GM18508 (cell line): Measurements from ENCODE around the gene ATG9A.

Experiments used
- ATAC-seq: cut with Tn5 transposase; IDR thresholded peaks from one replicate; pipeline ENCODE4 v1.9.1; 2021; ENCODE audit warnings: moderate number of reproducible peaks; ENCODE audit not compliant: insufficient read depth, unreplicated experiment

The ATG9A gene

DNA sequence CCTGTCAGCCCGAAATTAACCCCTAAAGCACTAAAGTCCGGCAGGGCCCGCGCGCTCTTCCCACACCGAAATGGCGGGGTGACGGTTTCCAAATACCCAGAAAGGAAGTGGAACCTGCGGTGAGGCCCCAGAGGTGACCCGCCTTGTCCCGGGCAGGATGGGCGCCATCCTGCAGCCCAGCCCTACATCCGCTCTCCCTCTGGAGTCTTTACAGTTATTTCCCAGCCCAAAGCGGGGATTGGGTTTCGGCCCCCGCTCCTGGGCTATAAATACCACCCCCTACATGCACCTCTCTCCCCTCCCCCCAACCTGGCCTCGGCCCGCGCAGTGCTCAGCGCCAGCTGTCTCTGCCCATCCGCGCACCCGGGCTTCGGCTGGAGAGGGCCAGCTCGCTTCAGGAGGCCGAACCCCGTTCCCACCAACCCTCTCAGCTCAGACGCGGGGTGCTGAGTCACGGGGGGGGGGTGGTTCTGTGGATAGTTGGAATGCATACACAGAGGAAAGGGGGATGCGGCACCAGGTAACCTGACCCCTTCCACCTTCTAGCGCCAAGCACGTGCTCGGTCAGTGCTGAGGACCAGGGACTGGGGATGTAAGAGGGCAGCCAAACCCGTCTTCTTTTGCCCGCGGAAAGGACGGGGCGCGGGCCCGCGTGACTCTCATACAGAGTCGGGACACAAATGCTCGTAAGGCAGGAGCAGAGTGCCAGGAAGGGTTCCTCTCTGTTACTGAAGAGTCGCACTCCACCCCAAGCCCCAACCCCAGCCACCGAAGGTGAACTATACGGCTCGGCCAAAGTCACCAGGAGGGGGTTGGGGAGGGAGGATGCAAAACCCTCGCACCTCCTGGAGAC is 23.7 kb upstream of the ATG9A start, which contains the start of gene TUBA4B:
TUBA4B (plus strand) TSS at position 344 of the 853 bp plus-strand sequence; CDS start at position 509, 165 bp downstream.
- no peak for ATAC-seq

DNA sequence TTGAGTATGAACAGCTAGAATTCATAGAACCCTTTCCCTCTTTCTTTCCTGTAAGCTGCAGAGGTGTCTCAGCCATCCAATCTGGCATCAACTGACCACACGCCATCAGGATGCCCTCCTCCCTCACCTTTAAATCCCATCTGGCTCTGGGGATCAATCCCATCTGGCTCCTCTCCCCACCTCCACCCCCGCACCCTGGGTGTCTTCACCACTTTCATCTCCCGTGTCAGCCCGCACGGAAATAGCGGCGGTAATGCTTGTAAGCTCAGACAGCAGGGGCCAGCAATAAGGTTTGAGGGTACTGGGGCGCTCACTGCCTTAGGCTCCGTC is 23.1 kb upstream of the ATG9A start:
- ATAC-seq = no peak

DNA sequence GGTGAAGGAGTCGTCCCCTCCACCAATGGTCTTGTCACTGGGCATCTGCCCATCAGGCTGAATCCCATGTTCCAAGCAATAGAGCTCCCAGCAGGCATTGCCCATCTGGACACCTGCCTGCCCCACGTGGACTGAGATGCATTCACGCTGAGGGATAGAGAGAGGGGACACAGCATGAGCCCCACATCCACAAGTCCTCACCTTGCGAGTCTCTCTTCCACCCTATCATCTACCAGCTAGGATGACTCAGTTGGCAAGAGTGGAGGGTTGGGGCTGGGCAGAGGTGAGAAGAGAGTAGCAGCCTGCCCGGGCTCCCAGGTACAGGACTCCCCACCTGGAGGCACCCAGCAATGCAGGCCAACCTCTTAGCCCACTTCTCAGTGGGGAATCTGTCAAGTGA is 22.6 kb upstream of the ATG9A start:
- no peak for ATAC-seq

DNA sequence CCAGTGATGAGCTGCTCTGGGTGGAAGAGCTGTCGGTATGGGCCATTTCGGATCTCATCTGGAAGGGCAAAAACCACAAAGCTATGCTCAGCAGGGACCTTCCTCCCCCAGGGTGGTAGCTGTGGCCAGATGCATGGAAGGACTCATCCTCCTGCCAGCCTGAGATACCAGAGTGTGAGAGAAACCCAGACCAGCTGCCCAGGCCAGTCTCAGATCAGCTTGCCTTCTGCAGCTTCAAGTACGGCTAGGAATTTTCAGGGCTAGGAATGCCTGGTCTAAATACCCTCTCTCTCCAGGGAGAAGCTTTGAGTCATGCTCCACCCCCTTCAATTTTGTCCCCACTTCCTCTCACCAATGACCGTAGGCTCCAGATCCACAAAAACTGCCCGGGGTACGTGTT is 22.2 kb upstream of the ATG9A start:
- ATAC-seq = no peak

DNA sequence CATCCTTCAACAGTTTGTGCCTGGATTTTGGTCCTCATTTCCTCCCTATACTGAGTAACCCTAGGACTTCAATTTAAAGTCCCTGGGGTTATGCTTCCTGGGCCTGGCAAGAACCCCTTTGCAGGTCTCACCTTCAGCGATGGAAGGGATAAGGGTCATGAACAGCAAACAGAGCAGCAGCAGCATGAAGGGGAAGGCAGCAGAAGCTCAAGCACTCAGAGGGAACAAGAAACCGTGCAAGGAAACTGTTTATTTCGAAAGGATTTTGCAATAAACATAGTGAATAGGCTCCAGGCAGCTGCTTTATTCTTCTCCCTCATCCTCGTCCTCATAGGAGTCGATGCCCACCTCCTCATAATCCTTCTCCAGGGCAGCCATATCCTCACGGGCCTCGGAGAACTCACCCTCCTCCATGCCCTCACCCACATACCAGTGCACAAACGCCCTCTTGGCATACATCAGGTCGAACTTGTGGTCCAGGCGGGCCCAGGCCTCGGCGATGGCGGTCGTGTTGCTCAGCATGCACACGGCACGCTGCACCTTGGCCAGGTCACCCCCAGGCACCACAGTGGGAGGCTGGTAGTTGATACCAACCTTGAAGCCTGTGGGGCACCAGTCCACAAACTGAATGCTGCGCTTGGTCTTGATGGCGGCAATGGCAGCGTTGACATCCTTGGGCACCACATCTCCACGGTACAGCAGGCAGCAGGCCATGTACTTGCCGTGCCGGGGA is 20.8 kb upstream of the ATG9A start:
- ATAC-seq = no peak

DNA sequence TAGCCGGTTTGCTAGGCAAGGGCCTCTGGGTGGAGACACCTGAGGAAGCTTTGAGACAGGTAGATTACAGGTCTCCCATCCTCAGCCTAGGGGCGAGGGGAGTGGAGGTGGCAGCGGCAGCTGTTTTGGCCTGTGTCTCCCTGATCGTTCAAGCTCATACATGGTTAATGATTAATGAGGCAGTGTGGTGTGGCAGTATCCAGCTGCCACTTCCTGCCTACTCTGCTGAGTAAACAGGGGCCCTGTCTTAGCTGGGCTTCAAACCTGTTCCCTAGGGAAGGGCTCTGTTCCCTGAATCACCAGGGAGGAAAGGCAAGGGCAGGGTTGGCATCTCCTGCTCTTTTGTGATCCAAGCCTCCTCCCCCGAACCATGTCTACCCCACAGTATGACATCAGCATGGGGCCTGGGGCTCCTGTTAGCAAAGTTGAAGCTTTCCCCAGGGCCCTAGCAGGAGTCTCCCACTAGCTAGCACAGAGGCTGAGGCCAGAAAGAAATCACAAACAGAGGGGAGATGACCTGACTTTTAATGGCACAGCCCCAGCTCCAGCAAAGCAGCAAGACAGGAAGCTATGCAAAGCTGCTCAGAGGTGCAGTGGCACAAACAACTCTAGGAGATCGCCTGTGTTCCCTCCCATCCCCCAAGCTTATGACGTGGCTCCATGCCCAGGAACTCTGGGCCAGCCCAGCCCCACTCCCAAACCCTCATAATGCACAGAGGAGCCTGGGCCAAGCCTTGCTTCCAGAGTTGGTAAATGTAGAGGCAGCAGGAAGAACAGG is 20.0 kb upstream of the ATG9A start:
- ATAC-seq = peak; percentile 40

DNA sequence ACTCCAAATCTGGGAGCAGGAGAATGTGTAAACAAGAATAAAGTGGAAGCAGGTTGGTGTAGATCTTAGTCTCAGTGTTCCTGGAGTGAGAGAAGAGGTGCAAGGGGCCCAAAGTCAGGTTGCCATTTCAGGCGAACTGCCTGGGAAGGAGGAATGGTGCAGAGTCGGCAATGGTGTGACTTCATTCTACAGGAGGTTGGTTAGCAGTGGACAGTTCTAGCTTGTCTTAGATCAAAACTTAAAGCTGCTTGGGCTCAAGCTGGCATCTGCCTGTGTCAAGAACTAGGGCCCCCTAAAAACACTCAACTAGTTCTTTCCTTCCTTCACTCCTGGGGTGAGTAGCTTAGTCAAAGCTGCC is 19.4 kb upstream of the ATG9A start:
- ATAC-seq = no peak

DNA sequence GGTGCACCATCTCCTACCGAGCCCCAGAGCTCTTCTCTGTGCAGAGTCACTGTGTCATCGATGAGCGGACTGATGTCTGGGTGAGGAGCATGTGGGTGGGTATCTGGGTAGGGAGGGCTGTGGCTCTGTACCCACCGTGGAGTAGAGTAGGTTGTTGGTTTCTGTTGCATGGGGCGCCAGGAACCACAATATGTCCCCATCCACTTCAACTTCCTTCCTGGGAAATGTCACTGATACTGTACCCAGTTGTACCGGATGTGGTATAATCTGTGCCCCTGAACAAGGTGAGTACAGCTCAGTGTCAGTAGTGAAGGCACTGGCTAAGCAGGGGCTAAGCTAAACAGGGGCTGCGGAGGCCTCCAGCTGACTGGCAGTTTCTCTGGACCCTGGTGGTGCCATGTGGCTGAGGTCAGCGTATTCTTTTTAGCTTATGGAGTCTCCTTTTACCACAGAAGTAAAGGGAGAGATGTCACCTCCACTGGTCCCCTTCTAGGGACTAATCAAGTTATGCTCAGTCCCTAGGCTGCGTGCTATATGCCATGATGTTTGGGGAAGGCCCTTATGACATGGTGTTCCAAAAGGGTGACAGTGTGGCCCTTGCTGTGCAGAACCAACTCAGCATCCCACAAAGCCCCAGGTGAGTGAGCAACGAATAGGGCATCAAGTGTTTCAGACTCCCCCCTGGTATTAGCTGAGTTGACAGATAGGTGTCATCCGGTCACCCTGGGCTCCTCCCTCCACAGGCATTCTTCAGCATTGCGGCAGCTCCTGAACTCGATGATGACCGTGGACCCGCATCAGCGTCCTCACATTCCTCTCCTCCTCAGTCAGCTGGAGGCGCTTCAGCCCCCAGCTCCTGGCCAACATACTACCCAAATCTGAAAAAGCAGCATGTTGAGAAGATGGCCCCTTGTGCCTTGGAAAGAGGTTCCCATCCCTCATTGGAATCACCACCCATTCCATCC is 18.5 kb upstream of the ATG9A start:
- ATAC-seq = no peak

DNA sequence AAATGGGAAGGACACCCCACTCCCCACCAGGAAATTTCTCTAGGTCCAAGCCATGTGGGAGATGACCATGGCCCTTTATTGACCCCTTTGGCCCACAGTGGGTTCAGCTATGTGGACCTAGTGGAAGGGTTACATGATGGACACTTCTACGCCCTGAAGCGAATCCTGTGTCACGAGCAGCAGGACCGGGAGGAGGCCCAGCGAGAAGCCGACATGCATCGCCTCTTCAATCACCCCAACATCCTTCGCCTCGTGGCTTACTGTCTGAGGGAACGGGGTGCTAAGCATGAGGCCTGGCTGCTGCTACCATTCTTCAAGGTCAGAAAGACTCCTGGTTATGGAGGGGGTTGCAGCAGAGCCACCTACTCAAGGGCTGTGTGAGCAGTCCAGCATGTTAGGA is 17.1 kb upstream of the ATG9A start:
- no peak for ATAC-seq

DNA sequence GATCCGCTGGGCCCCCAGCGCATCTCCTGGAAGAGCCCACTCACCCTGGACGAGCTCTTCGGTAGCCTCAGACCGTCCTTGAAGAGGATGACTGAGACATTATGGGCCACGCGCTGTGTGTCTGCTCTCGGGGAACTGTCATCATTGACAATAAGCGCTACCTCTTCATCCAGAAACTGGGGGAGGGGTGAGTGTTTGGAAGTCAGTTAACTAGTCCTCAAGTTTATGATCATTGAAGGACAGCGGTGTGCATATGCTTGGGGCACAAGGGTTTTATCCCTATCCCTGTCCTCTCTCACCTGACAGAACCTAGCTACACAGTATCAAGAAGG is 16.4 kb upstream of the ATG9A start:
- ATAC-seq = no peak

DNA sequence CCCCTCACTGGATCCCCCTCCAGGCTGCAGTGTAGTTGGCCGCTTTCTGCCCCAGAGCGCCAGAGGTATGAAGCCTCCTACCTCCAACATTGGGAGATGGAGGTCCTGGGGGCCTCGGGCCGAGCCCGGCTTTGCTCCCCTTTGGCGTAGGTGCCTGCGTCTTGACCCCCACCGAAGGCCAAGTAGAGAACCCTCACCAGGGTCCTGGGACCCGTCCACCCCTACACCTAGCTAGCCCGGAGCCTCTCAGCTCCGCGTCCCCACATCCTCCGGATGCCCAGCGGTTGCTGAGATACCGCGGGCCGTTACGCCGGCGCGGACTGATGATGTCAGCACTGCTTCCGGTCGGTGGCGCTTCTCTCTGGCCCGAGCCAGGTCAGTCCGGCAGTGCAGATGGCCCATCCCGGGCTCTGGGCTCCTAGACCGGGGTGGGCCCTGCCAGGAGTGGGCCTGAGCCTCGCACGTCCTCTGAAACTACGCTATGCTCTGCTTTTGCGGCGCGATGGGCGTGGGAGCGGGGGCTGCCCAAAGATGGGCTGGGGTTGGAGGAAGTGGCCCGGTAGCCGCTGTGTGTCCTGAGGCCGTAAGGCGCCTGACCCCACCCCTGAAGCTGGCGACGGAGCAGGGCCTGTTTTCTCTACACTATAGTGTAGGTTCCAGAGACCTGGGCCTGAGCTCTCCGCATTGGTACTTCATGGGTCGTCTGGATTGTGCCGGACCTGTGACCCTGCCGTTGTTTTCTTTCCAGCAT is 15.9 kb upstream of the ATG9A start, which contains the start of the genes GLB1L and STK16:
GLB1L (minus strand) TSS at position 297 of the 751 bp plus-strand sequence. CDS start 1,871 bp downstream, outside the sequence.
STK16 (plus strand) TSS at position 332 of the 751 bp plus-strand sequence. CDS start 521 bp downstream, outside the sequence.
- ATAC-seq = peak; percentile 41

DNA sequence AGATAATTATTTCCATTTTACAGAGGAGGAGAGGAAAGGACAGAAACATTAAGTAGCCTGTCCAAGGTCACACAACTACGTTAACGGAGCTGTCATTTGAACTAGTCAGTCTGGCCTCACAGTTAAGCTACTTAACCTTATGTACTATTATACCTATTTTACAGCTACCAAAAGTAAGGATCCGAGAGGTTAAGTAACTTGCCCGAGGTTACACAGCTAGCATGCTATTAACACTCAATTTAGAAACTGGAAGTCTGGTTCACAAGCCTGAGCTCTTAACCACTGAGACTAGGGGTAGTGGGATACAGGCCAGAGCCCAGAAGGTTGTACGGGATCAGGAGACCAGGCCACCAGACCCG is 15.3 kb upstream of the ATG9A start:
- ATAC-seq = no peak

DNA sequence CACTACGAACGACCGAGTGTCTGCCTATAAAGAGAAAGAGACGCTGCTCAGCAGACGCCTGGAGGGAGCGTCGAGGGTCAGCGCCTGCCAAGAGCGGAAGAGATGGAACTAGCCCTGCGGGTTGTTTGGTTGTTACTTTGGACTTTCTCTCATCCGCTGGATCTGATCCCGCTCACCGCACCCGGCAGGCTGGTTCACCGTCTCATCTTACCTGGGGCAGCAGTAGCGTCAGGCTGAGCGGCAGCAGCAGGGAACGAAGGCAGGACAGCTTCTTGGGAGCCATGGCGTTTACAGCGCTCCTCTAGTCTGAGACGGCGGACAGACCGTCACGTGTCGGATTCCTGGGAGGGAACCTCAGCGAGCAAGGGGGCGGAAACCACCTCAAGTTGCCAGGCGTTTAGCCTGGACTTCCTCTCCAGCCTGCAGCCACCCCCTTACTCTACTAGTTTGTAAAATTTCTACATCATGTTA is 13.9 kb upstream of the ATG9A start:
- ATAC-seq = no peak

DNA sequence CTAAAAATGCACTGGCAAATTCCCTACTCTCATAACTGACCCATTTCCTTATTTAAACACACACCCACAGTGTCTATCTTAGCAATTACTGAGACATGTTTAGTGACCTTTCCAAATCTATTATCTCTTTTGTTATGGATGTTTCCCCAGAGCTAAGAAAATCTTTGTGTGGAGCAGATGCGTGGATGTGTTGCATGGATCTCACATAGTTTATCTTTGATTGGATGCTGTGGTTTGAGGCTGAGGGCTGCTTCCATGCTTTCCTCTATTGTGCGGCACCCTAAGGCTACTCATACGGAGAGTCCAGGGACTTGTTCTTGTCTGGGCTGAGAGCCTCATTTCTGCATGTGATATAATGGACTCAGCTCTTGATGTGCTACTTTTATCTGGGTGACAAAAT is 4.9 kb upstream of the ATG9A start:
- ATAC-seq = no peak

DNA sequence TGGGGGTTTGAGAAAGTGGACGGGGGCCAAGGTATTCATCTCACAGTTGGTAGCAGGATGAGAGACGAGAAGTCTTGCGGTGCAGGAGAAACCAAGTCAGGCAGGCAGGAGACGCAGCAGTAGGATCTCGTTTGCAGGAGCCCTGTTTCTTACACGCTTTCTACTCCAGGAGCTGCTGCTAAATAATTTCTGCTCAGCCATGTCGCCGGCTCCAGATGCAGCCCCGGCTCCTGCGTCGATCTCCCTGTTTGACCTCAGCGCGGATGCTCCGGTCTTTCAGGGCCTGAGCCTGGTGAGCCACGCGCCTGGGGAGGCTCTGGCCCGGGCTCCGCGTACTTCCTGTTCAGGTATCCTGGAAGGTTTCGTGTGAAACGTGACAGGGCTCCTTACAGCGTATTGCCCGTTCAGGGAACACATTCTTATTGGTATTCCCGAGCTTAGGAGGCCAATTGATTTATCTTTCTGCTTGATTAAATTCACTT is 664 bp upstream of the ATG9A start:
- ATAC-seq = no peak

DNA sequence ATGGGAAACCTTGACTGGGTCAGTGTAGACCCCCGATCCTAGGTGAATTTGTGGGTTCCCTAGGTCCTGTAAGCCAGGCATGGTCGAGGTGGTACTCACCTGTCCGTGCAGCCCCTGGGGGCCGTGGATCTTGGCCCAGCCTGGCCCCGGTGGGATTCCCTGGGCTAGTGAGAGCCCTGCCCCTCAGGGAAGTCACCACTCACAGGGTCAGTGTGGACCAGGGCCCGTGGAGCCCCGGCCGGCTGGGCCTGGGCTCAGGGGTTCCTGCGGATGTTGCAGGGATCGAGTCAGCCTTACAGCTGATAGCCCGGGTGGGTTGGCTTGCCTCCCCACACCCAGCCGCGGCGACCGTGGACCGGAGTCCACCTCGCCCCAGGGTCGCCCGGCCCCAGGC is 528 bp downstream of the ATG9A start:
- no peak for ATAC-seq

DNA sequence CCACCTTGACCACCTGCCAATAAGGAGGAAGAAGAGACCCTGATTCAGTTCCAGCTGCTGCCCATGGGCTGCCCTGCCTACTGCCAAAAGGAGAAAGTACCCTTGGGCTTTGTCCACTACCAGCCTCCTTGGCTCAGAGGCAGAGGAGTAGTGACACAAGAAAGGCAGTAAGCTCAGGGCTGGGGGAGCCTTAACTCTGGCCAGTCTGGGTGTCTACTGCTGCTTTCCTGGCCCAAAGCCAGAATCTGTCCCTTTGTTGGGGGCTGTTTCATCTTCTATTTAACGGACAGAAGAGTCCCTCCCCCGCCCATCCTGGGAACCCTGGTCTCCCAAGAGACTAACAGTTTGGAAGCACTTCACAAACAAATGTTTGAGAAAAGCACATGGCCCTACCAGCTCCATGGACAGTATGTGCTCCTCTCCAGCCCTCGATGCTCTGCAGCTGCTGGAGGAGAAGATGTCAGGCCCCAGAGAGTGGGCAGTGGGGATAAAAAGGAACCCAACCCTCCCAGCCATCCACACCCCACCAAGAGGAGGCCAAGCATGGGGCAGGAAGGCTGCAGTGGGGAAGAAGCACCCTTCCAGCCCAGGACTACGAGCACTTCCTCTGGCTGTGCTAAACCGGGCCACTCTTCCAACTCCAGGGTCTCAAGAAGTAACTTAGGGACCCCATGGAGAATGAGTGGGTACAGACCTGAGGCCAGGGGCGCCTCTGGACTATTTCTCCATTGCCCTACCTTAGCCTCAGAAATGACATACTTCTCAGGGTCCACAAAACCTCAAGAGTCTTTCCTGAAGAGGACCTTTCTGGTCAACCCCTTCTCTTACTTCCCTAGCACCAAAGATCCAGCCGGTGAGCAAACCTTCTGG is 1.2 kb downstream of the ATG9A start:
- ATAC-seq = no peak

DNA sequence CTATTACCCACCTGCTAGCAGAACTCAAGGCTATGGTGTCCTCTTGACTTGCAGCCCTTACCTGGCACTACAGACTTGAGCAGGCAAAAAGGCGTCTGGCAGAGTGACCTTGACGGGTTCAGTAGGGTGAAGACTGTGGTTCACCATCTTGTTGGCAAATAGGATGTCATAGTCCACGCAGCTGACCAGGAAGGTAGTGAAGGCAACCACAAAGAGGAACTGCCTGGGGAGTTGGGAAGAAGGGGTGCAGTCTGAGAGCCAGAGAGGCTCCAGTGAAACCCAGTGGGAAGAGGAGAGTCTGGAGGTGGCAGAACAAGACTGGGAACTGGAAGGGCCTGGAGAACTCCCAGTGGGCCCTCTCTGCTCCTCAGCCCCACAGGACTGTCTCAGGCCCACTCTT is 4.1 kb downstream of the ATG9A start:
- ATAC-seq = no peak
